MM.1S (cell line): Measurements from ENCODE around the gene CCDC136.

Source experiments
- DNase-seq: peaks from one replicate; pipeline ENCODE4 v3.0.0-alpha.2; 2015
- H2AFZ ChIP-seq: fragments of 300-600 bp; sonication (generic); 2 replicates; pipeline ENCODE4 v1.6.0; 2016; ENCODE audit warnings: antibody characterized with exemption, low read length
- H3F3A ChIP-seq: fragments of 300-600 bp; sonication (generic); 2 replicates; pipeline ENCODE4 v1.6.1; 2016; ENCODE audit warnings: mild to moderate bottlenecking, antibody characterized with exemption, low read length, moderate library complexity, mixed read lengths; ENCODE audit not compliant: insufficient read depth
- H3K27ac ChIP-seq: fragments of 300-600 bp; sonication (generic); 2 replicates; pipeline ENCODE4 v1.5.1; 2016; ENCODE audit warnings: mild to moderate bottlenecking, low read length
- H3K27me3 ChIP-seq: fragments of 300-600 bp; sonication (generic); replicated peaks from 2 replicates; pipeline ENCODE4 v1.6.0; 2016; ENCODE audit warnings: low read length; ENCODE audit not compliant: insufficient read depth
- H3K36me3 ChIP-seq: fragments of 300-600 bp; sonication (generic); replicated peaks from 2 replicates; pipeline ENCODE4 v1.6.1; 2016; ENCODE audit warnings: mild to moderate bottlenecking, low read length, mixed read lengths; ENCODE audit not compliant: insufficient read depth
- H3K4me1 ChIP-seq: fragments of 300-600 bp; sonication (generic); 2 replicates; pipeline ENCODE4 v1.6.1; 2016; ENCODE audit warnings: low read length, mixed read lengths
- H3K4me2 ChIP-seq: fragments of 300-600 bp; sonication (generic); 2 replicates; pipeline ENCODE4 v1.6.0; 2016; ENCODE audit warnings: low read depth, low read length
- H3K4me3 ChIP-seq: fragments of 300-600 bp; sonication (generic); 2 replicates; pipeline ENCODE4 v1.5.1; 2016; ENCODE audit warnings: low read length, mixed read lengths
- H3K79me2 ChIP-seq: fragments of 300-600 bp; sonication (generic); 2 replicates; pipeline ENCODE4 v1.6.1; 2016; ENCODE audit warnings: mixed run types, low read length, mixed read lengths
- H3K9ac ChIP-seq: fragments of 300-600 bp; sonication (generic); 2 replicates; pipeline ENCODE4 v1.6.1; 2016; ENCODE audit warnings: low read length, mixed read lengths
- H3K9me2 ChIP-seq: fragments of 300-600 bp; sonication (generic); replicated peaks from 2 replicates; pipeline ENCODE4 v1.6.1; 2016; ENCODE audit warnings: mild to moderate bottlenecking, low read length, mixed read lengths; ENCODE audit not compliant: insufficient read depth
- H3K9me3 ChIP-seq: fragments of 300-600 bp; sonication (generic); replicated peaks from 2 replicates; pipeline ENCODE4 v1.6.1; 2016; ENCODE audit warnings: mild to moderate bottlenecking, low read length, mixed read lengths; ENCODE audit not compliant: insufficient read depth
- H4K20me1 ChIP-seq: fragments of 300-600 bp; sonication (generic); 2 replicates; pipeline ENCODE4 v1.6.1; 2016; ENCODE audit warnings: mild to moderate bottlenecking, low read length, moderate library complexity, mixed read lengths; ENCODE audit not compliant: insufficient read depth
- EZH2 ChIP-seq: fragments of 300-600 bp; sonication (generic); optimal IDR thresholded peaks from 2 replicates; pipeline ENCODE3; 2017; ENCODE audit warnings: low read depth, mild to moderate bottlenecking, antibody characterized with exemption, low read length, mixed read lengths
- EZH2phosphoT487 ChIP-seq: fragments of 300-600 bp; sonication (generic); IDR thresholded peaks from 2 replicates; pipeline ENCODE4 v1.6.1; 2018; ENCODE audit warnings: antibody characterized with exemption, low read length
- TF ChIP-seq, protein P1 (sequence below): fragments of 300-600 bp; sonication (generic); IDR thresholded peaks from 2 replicates; pipeline ENCODE4 v1.5.1; 2016; ENCODE audit warnings: antibody characterized with exemption, low read length, mixed read lengths

CCDC136 gene

GRCh38 chr7:128847721-128848211, 56.0 kb downstream of the CCDC136 start:
- no peaks in the 10 kb centered on the region for H3F3A ChIP-seq
- DNase-seq, result no peak
- H3K4me3 ChIP-seq, result no peak overlapping the region
- H3K4me1 ChIP-seq, result no peaks in the 10 kb centered on the region
- no peak overlapping the region for H3K9ac ChIP-seq
- H4K20me1 ChIP-seq, result no peaks in the 10 kb centered on the region
- no peak overlapping the region for H3K27ac ChIP-seq
- no peaks in the 10 kb centered on the region for H3K9me2 ChIP-seq
- no peaks in the 10 kb centered on the region for H3K36me3 ChIP-seq
- H2AFZ ChIP-seq, result no peak overlapping the region
- TF ChIP-seq EZH2 (no peak), EZH2phosphoT487 (no peak)
- TF ChIP-seq, protein P1, sequence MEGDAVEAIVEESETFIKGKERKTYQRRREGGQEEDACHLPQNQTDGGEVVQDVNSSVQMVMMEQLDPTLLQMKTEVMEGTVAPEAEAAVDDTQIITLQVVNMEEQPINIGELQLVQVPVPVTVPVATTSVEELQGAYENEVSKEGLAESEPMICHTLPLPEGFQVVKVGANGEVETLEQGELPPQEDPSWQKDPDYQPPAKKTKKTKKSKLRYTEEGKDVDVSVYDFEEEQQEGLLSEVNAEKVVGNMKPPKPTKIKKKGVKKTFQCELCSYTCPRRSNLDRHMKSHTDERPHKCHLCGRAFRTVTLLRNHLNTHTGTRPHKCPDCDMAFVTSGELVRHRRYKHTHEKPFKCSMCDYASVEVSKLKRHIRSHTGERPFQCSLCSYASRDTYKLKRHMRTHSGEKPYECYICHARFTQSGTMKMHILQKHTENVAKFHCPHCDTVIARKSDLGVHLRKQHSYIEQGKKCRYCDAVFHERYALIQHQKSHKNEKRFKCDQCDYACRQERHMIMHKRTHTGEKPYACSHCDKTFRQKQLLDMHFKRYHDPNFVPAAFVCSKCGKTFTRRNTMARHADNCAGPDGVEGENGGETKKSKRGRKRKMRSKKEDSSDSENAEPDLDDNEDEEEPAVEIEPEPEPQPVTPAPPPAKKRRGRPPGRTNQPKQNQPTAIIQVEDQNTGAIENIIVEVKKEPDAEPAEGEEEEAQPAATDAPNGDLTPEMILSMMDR, result no peak
- peaks cover 67% of the 10 kb centered on the region for H3K27me3 ChIP-seq
- no peak overlapping the region for H3K4me2 ChIP-seq
- no peaks in the 10 kb centered on the region for H3K79me2 ChIP-seq
- H3K9me3 ChIP-seq, result no peaks in the 10 kb centered on the region

DNA sequence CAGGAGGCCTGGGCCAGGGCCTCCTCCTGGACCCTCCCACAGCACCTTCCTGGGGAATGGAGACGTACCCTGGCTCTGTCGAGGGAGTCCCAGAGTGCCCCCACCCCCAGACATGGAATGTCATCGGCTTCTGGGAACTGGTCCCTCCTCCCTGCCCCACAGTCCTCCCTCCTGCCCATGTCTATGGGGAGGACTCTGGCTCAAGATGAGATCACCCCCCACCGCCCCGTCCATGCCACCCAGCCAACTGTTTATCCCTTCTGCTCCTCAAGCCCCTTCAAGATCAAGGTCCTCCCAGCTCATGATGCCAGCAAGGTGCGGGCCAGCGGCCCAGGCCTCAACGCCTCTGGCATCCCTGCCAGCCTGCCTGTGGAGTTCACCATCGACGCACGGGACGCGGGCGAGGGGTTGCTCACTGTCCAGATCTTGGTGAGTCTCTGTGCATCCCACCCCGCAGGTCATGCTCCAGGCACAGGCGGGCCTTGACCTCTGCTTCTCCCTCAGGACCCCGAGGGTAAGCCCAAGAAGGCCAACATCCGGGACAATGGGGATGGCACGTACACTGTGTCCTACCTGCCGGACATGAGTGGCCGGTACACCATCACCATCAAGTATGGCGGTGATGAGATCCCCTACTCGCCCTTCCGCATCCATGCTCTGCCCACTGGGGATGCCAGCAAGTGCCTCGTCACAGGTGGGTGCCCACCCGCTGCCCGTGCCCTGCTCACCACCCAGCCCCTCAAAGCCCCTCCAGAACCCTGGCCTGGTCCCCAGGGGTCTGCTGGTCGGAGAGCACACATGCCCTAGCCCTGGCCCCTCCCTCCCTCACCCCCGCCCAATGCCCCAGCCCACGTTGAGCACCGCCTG, 56.8 kb downstream of the CCDC136 start:
- H3K4me1 ChIP-seq, result no peaks in the 10 kb centered on the region
- no peak overlapping the region for H3K4me3 ChIP-seq
- H3K27ac ChIP-seq, result no peak overlapping the region
- no peaks in the 10 kb centered on the region for H3F3A ChIP-seq
- no peak overlapping the region for H2AFZ ChIP-seq
- H3K9ac ChIP-seq, result no peak overlapping the region
- DNase-seq, result no peak
- no peaks in the 10 kb centered on the region for H3K79me2 ChIP-seq
- no peaks in the 10 kb centered on the region for H3K36me3 ChIP-seq
- H3K4me2 ChIP-seq, result no peak overlapping the region
- no peak for TF ChIP-seq EZH2
- TF ChIP-seq, protein P1, result no peak
- no peak for TF ChIP-seq EZH2phosphoT487
- peaks cover 71% of the 10 kb centered on the region for H3K27me3 ChIP-seq
- H3K9me2 ChIP-seq, result no peaks in the 10 kb centered on the region
- H3K9me3 ChIP-seq, result no peaks in the 10 kb centered on the region
- no peaks in the 10 kb centered on the region for H4K20me1 ChIP-seq

GRCh38 chr7:128849156-128849515, 57.4 kb downstream of the CCDC136 start:
- Histone ChIP-seq H3K27ac (no peak overlapping the region), H3K9ac (no peak overlapping the region), H2AFZ (no peak overlapping the region), H3K36me3 (no peaks in the 10 kb centered on the region), H4K20me1 (no peaks in the 10 kb centered on the region), H3F3A (no peaks in the 10 kb centered on the region), H3K4me3 (no peak overlapping the region), H3K9me2 (no peaks in the 10 kb centered on the region), H3K4me2 (no peak overlapping the region), H3K79me2 (no peaks in the 10 kb centered on the region), H3K27me3 (peaks cover 71% of the 10 kb centered on the region), H3K9me3 (no peaks in the 10 kb centered on the region), H3K4me1 (no peaks in the 10 kb centered on the region)
- DNase-seq, result no peak
- TF ChIP-seq EZH2, result no peak
- TF ChIP-seq, protein P1, result no peak
- no peak for TF ChIP-seq EZH2phosphoT487
